WTC11 (cell line): ENCODE data around the gene DHX57. TPM values are rescaled to one million over a fixed set of nuclear protein-coding genes. Genes with fewer than 3 reads are reported as not detected.
"Not testable (repeated sequence)": the region's sequence is repeated elsewhere in the genome, so short reads cannot be mapped to it uniquely, and the experiment has no call there.

Source experiments
- ATAC-seq: fragments of 200-7000 bp; cut with Tn5 transposase; 2 replicates; pipeline ENCODE4 v1.10.0; 2021; ENCODE audit warnings: mild to moderate bottlenecking, moderate library complexity
- CTCF ChIA-PET: fragments of 300-600 bp; sonication (Branson Sonifier 250); formaldehyde crosslinking; loops from one replicate; lab custom pipeline; 2021; ENCODE audit warnings: antibody characterized with exemption; lab: Charles Lee
- POLR2A ChIA-PET: fragments of 350-600 bp; sonication (Branson Sonifier 250); formaldehyde crosslinking; loops from one replicate; lab custom pipeline; 2021; ENCODE audit warnings: antibody characterized with exemption; lab: Charles Lee
- DNase-seq: peaks from one replicate; pipeline ENCODE4 v3.0.0; 2021; ENCODE audit warnings: low spot score
- H3K27ac Mint-ChIP-seq: 2 replicates; pipeline ENCODE4 v1.8.0; 2021; ENCODE audit warnings: mixed read lengths
- H3K27me3 Mint-ChIP-seq: 2 replicates; pipeline ENCODE4 v1.8.0; 2021; ENCODE audit warnings: low read depth, mild to moderate bottlenecking, moderate library complexity, mixed read lengths
- H3K36me3 Mint-ChIP-seq: 2 replicates; pipeline ENCODE4 v1.8.0; 2021; ENCODE audit warnings: mixed read lengths
- H3K4me1 Mint-ChIP-seq: 2 replicates; pipeline ENCODE4 v1.8.0; 2022; ENCODE audit warnings: mixed read lengths
- H3K4me3 Mint-ChIP-seq: 2 replicates; pipeline ENCODE4 v1.8.0; 2021; ENCODE audit warnings: mild to moderate bottlenecking, moderate library complexity, mixed read lengths
- H3K9me3 Mint-ChIP-seq: 2 replicates; pipeline ENCODE4 v1.8.0; 2021; ENCODE audit warnings: mixed read lengths
- CTCF ChIP-seq: fragments of 200-600 bp; IDR thresholded peaks from 2 replicates; pipeline ENCODE4 v1.8.0; 2022; ENCODE audit warnings: antibody characterized with exemption
- E2F5 ChIP-seq: sonication (generic); formaldehyde crosslinking; IDR thresholded peaks from 2 replicates; pipeline ENCODE4 v1.8.1; 2022; ENCODE audit warnings: mild to moderate bottlenecking, moderate library complexity, missing genetic modification reagents
- GABPB1 ChIP-seq: sonication (generic); formaldehyde crosslinking; IDR thresholded peaks from 2 replicates; pipeline ENCODE4 v1.8.1; 2023; ENCODE audit warnings: mild to moderate bottlenecking, missing genetic modification reagents
- MYBL2 ChIP-seq: sonication (generic); formaldehyde crosslinking; IDR thresholded peaks from 2 replicates; pipeline ENCODE4 v1.8.1; 2023; ENCODE audit warnings: mild to moderate bottlenecking, moderate library complexity, missing genetic modification reagents
- NFE2L1 ChIP-seq: sonication (generic); formaldehyde crosslinking; IDR thresholded peaks from 2 replicates; pipeline ENCODE4 v1.8.1; 2023; ENCODE audit warnings: missing genetic modification reagents
- NR1H2 ChIP-seq: sonication (generic); formaldehyde crosslinking; IDR thresholded peaks from 2 replicates; pipeline ENCODE4 v1.9.0; 2021; ENCODE audit warnings: mild to moderate bottlenecking, moderate library complexity, missing genetic modification reagents
- NR2C2 ChIP-seq: sonication (generic); formaldehyde crosslinking; IDR thresholded peaks from 2 replicates; pipeline ENCODE4 v1.8.0; 2022; ENCODE audit warnings: mild to moderate bottlenecking, missing genetic modification reagents
- TCF7 ChIP-seq: sonication (generic); formaldehyde crosslinking; IDR thresholded peaks from 2 replicates; pipeline ENCODE4 v1.8.0; 2022; ENCODE audit warnings: mild to moderate bottlenecking, low read depth, missing genetic modification reagents, moderate library complexity
- USF2 ChIP-seq: sonication (generic); formaldehyde crosslinking; IDR thresholded peaks from 2 replicates; pipeline ENCODE4 v1.8.1; 2023; ENCODE audit warnings: mild to moderate bottlenecking, missing genetic modification reagents, moderate library complexity
- ZNF121 ChIP-seq: sonication (generic); formaldehyde crosslinking; IDR thresholded peaks from 2 replicates; pipeline ENCODE4 v1.8.0; 2023; ENCODE audit warnings: missing genetic modification reagents
- ZNF423 ChIP-seq: fragments of 250-450 bp; sonication (Bioruptor Pico); IDR thresholded peaks from 2 replicates; pipeline ENCODE4 v2.1.2; 2022; ENCODE audit warnings: mild to moderate bottlenecking, moderate library complexity
- total RNA-seq: library from RNA; stranded (reverse); gene quantifications from 3 replicates; pipeline ENCODE4 v1.2.3, GENCODE V29; 2021
- TF ChIP-seq, protein P1 (sequence below): sonication (generic); formaldehyde crosslinking; IDR thresholded peaks from 2 replicates; pipeline ENCODE4 v1.8.0; 2022; ENCODE audit warnings: missing genetic modification reagents
- TF ChIP-seq, protein P2 (sequence below): sonication (generic); formaldehyde crosslinking; conservative IDR thresholded peaks from 2 replicates; pipeline ENCODE4 v1.8.1; 2023; ENCODE audit warnings: mild to moderate bottlenecking, low read depth, missing genetic modification reagents, moderate library complexity

DHX57 gene
- total RNA-seq, 1 experiment from 2014 or later, result 30.3 TPM

GRCh38 chr2:38829971-38830370 lies 45.8 kb downstream of the DHX57 start (continued):
- TF ChIP-seq, protein P1, sequence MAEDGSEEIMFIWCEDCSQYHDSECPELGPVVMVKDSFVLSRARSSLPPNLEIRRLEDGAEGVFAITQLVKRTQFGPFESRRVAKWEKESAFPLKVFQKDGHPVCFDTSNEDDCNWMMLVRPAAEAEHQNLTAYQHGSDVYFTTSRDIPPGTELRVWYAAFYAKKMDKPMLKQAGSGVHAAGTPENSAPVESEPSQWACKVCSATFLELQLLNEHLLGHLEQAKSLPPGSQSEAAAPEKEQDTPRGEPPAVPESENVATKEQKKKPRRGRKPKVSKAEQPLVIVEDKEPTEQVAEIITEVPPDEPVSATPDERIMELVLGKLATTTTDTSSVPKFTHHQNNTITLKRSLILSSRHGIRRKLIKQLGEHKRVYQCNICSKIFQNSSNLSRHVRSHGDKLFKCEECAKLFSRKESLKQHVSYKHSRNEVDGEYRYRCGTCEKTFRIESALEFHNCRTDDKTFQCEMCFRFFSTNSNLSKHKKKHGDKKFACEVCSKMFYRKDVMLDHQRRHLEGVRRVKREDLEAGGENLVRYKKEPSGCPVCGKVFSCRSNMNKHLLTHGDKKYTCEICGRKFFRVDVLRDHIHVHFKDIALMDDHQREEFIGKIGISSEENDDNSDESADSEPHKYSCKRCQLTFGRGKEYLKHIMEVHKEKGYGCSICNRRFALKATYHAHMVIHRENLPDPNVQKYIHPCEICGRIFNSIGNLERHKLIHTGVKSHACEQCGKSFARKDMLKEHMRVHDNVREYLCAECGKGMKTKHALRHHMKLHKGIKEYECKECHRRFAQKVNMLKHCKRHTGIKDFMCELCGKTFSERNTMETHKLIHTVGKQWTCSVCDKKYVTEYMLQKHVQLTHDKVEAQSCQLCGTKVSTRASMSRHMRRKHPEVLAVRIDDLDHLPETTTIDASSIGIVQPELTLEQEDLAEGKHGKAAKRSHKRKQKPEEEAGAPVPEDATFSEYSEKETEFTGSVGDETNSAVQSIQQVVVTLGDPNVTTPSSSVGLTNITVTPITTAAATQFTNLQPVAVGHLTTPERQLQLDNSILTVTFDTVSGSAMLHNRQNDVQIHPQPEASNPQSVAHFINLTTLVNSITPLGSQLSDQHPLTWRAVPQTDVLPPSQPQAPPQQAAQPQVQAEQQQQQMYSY (CRISPR knock-in tag), result no peak
- no peak for TF ChIP-seq E2F5 (CRISPR knock-in tag)
- TF ChIP-seq TCF7, result no peak
- no peak for TF ChIP-seq USF2
- no peak for TF ChIP-seq NR1H2 (CRISPR knock-in tag)
- no peak for TF ChIP-seq NFE2L1 (CRISPR knock-in tag)
- TF ChIP-seq ZNF423 (CRISPR knock-in tag), result no peak
- TF ChIP-seq CTCF, result no peak
- TF ChIP-seq MYBL2 (CRISPR knock-in tag), result no peak
- TF ChIP-seq, protein P2, sequence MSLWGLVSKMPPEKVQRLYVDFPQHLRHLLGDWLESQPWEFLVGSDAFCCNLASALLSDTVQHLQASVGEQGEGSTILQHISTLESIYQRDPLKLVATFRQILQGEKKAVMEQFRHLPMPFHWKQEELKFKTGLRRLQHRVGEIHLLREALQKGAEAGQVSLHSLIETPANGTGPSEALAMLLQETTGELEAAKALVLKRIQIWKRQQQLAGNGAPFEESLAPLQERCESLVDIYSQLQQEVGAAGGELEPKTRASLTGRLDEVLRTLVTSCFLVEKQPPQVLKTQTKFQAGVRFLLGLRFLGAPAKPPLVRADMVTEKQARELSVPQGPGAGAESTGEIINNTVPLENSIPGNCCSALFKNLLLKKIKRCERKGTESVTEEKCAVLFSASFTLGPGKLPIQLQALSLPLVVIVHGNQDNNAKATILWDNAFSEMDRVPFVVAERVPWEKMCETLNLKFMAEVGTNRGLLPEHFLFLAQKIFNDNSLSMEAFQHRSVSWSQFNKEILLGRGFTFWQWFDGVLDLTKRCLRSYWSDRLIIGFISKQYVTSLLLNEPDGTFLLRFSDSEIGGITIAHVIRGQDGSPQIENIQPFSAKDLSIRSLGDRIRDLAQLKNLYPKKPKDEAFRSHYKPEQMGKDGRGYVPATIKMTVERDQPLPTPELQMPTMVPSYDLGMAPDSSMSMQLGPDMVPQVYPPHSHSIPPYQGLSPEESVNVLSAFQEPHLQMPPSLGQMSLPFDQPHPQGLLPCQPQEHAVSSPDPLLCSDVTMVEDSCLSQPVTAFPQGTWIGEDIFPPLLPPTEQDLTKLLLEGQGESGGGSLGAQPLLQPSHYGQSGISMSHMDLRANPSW, result no peak
- TF ChIP-seq GABPB1 (CRISPR knock-in tag), result no peak

DNA sequence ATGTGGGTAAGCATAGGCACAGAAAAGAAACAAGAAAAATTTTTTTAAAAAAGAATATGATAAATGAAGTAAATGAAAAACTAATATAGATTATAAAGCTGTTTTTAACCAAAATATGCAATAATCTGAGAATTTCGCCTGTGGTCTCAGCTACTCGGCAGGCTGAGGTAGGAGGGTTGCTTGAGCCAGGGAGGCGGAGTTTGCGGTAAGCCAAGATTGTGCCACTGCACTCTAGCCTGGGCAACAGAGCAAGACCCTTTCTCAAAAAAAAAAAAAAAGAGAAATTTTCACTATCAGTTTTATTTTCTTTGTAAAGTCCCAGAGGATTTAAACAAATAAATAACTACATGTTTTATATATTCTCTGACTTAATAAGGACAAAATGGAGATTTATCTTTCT lies 47.3 kb downstream of the DHX57 start:
- no peaks in the 10 kb centered on the region for H3K27me3 Mint-ChIP-seq
- H3K27ac Mint-ChIP-seq, result no peak overlapping the region
- TF ChIP-seq NR2C2 (no peak), ZNF121 (CRISPR knock-in tag) (peak; percentile 65; the same call in 1 of the 2 replicates)
- ATAC-seq (no peak), DNase-seq (no peak)
- no peaks in the 10 kb centered on the region for H3K9me3 Mint-ChIP-seq
- ChIA-PET CTCF (interaction anchor here (0.5 kb wide), 1 partner anchor 374 kb away, joined by 3 read pairs; no protein-coding TSS in a partner anchor), POLR2A (interaction anchor here (0.7 to 1.2 kb wide), 2 partner anchors 69 to 77 kb away, joined by 3 read pairs; partner anchors contain the start of gene SRSF7)
- peaks cover 26% of the 10 kb centered on the region for H3K36me3 Mint-ChIP-seq
- peaks cover 8% of the 10 kb centered on the region; the same call in 1 of the 2 replicates for H3K4me1 Mint-ChIP-seq
- H3K4me3 Mint-ChIP-seq, result no peak overlapping the region

DNA sequence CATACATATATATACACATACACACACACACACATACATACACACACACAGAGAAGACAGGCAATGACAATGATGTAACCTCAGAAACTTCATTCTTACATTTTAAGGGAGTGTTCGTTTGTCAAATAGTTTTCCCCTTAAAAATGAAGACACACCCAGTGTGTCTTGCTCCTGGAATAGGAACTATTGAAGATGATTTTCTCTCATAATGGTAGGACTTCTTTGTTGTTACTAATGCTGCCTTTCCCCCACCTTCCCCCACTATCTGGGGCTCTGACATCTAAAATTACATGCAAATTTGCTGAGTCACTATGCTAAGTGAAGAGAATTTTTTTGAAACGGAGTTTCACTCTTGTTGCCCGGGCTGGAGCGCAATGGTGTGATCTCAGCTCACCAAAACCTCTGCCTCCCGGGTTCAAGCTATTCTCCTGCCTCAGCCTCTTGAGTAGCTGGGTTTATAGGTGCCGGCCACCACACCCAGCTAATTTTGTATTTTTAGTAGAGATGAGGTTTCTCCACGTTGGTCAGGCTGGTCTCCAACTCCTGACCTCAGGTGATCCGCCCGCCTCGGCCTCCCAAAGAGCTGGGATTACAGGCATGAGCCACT lies 48.1 kb downstream of the DHX57 start:
- CTCF ChIA-PET, result interaction anchor here (1.3 kb wide), 1 partner anchor 246 kb away, joined by 3 read pairs; no protein-coding TSS in a partner anchor
- not testable (repeated sequence) for ATAC-seq, H3K9me3 Mint-ChIP-seq, H3K4me1 Mint-ChIP-seq, H3K27me3 Mint-ChIP-seq, H3K4me3 Mint-ChIP-seq, DNase-seq
- Mint-ChIP-seq H3K36me3 (peaks cover 30% of the 10 kb centered on the region), H3K27ac (peak overlapping the region; percentile 85)
- POLR2A ChIA-PET, result interaction anchor here (0.7 to 1.2 kb wide), 2 partner anchors 76 to 329 kb away, joined by 3 to 4 read pairs; partner anchors contain the start of gene SRSF7
